ENCODE measurements around the gene LILRB4. TPM values are rescaled to one million over a fixed set of nuclear protein-coding genes. Genes with fewer than 3 reads are reported as not detected.
"Not testable (repeated sequence)": the region's sequence is repeated elsewhere in the genome, so short reads cannot be mapped to it uniquely, and the experiment has no call there.

LILRB4 gene
- total RNA-seq, 1 donor from 2014 or later: not detected

- H3K27me3 Mint-ChIP-seq: no peaks in the 10 kb centered on the region
- peaks cover 6% of the 10 kb centered on the region for H3K9me3 Mint-ChIP-seq
- H3K27ac Mint-ChIP-seq: no peak overlapping the region
- H3K4me1 Mint-ChIP-seq (ENCODE audit: unreplicated experiment): no peaks in the 10 kb centered on the region
- DNase-seq (ENCODE audit: extremely low spot score, unreplicated experiment): no peak
- H3K4me3 Mint-ChIP-seq: no peak overlapping the region
- no peak for TF ChIP-seq CTCF (conservative IDR thresholded peaks at IDR 0.05)
- no peaks in the 10 kb centered on the region for H3K36me3 Mint-ChIP-seq
Measured at GRCh38 chr19:54708781-54709180, 46.0 kb downstream of the LILRB4 start.

GRCh38 chr19:54709212-54709948, 46.6 kb downstream of the LILRB4 start:
- no peaks in the 10 kb centered on the region for H3K36me3 Mint-ChIP-seq
- no peak overlapping the region for H3K27ac Mint-ChIP-seq
- no peaks in the 10 kb centered on the region for H3K27me3 Mint-ChIP-seq
- no peak for DNase-seq (ENCODE audit: extremely low spot score, unreplicated experiment)
- H3K9me3 Mint-ChIP-seq: peaks cover 6% of the 10 kb centered on the region
- H3K4me1 Mint-ChIP-seq (ENCODE audit: unreplicated experiment): no peaks in the 10 kb centered on the region
- no peak for TF ChIP-seq CTCF (conservative IDR thresholded peaks at IDR 0.05)
- no peak overlapping the region for H3K4me3 Mint-ChIP-seq

GRCh38 chr19:54709956-54710355, 47.2 kb downstream of the LILRB4 start:
- H3K27ac Mint-ChIP-seq; H3K4me3 Mint-ChIP-seq; H3K27me3 Mint-ChIP-seq; H3K9me3 Mint-ChIP-seq; H3K36me3 Mint-ChIP-seq; DNase-seq (ENCODE audit: extremely low spot score, unreplicated experiment); H3K4me1 Mint-ChIP-seq (ENCODE audit: unreplicated experiment): not testable (repeated sequence)

Small RNAs within 50 kb of the gene (microRNA-seq; reads per million reads assigned to microRNA genes)
- gene MIR8061: not detected

Other genes starting within 250 kb of the LILRB4 start
- gene TTYH1, start 247.5 kb upstream of the LILRB4 start, total RNA-seq (ENCODE audit: low replicate concordance): 8.7 and 50.7 TPM in 2 replicates
- 135 and 196 TPM in 2 replicates for gene LENG8, start 213.8 kb upstream of the LILRB4 start, total RNA-seq (ENCODE audit: low replicate concordance)
- gene LENG9, start 199.2 kb upstream of the LILRB4 start, total RNA-seq (ENCODE audit: low replicate concordance): 3.9 and 4.2 TPM in 2 replicates
- 16.1 and 24.3 TPM in 2 replicates for gene CDC42EP5, start 189.7 kb upstream of the LILRB4 start, total RNA-seq (ENCODE audit: low replicate concordance)
- not detected in 2 replicates for gene LAIR2, start 160.2 kb upstream of the LILRB4 start, total RNA-seq (ENCODE audit: low replicate concordance)
- not detected in 2 replicates for gene LILRA2, start 89.2 kb upstream of the LILRB4 start, total RNA-seq (ENCODE audit: low replicate concordance)
- gene LILRA1, start 69.4 kb upstream of the LILRB4 start, total RNA-seq (ENCODE audit: low replicate concordance): not detected in 2 replicates
- not detected in 2 replicates for gene LILRB1, start 32.5 kb upstream of the LILRB4 start, total RNA-seq (ENCODE audit: low replicate concordance)
- not detected in 2 replicates for gene KIR3DL3, start 61.5 kb downstream of the LILRB4 start, total RNA-seq (ENCODE audit: low replicate concordance)
- gene KIR2DL3, start 75.5 kb downstream of the LILRB4 start, total RNA-seq (ENCODE audit: low replicate concordance): not detected in 2 replicates
- gene KIR2DL1, start 106.8 kb downstream of the LILRB4 start, total RNA-seq (ENCODE audit: low replicate concordance): not detected in 2 replicates
- gene KIR2DL4, start 140.6 kb downstream of the LILRB4 start, total RNA-seq (ENCODE audit: low replicate concordance): not detected in 2 replicates
- gene KIR3DL1, start 153.5 kb downstream of the LILRB4 start, total RNA-seq (ENCODE audit: low replicate concordance): not detected in 2 replicates
- not detected in 2 replicates for gene KIR2DS4, start 169.7 kb downstream of the LILRB4 start, total RNA-seq (ENCODE audit: low replicate concordance)
- not detected in 2 replicates for gene KIR3DL2, start 187.5 kb downstream of the LILRB4 start, total RNA-seq (ENCODE audit: low replicate concordance)
- not detected in 2 replicates for gene FCAR, start 211.2 kb downstream of the LILRB4 start, total RNA-seq (ENCODE audit: low replicate concordance)
- gene NCR1, start 243.2 kb downstream of the LILRB4 start, total RNA-seq (ENCODE audit: low replicate concordance): not detected in 2 replicates